SK-N-SH treated with all-trans-retinoic acid at 6 μM for 48 hours (cell line): ENCODE data around the gene FAM3D.

Source experiments
- BACH2 ChIP-seq: fragments of 250-450 bp; sonication (Bioruptor Pico); IDR thresholded peaks from 2 replicates; pipeline ENCODE4 v1.9.0; 2021; ENCODE audit warnings: mild to moderate bottlenecking, borderline replicate concordance
- TF ChIP-seq, protein P1 (sequence below): fragments of 250-450 bp; sonication (Bioruptor Pico); IDR thresholded peaks from 2 replicates; pipeline ENCODE4 v1.8.0; 2020; ENCODE audit warnings: mild to moderate bottlenecking, moderate library complexity, borderline replicate concordance

- TF ChIP-seq, protein P1, sequence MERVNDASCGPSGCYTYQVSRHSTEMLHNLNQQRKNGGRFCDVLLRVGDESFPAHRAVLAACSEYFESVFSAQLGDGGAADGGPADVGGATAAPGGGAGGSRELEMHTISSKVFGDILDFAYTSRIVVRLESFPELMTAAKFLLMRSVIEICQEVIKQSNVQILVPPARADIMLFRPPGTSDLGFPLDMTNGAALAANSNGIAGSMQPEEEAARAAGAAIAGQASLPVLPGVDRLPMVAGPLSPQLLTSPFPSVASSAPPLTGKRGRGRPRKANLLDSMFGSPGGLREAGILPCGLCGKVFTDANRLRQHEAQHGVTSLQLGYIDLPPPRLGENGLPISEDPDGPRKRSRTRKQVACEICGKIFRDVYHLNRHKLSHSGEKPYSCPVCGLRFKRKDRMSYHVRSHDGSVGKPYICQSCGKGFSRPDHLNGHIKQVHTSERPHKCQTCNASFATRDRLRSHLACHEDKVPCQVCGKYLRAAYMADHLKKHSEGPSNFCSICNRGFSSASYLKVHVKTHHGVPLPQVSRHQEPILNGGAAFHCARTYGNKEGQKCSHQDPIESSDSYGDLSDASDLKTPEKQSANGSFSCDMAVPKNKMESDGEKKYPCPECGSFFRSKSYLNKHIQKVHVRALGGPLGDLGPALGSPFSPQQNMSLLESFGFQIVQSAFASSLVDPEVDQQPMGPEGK: no peak
- no peak for TF ChIP-seq BACH2 (CRISPR knock-in tag)
Measured at GRCh38 chr3:58657571-58658141, 8.9 kb downstream of the FAM3D start.
